Mucosa of descending colon (tissue), 3 donors: ENCODE measurements around the gene SLC9A3. TPM values are rescaled to one million over a fixed set of nuclear protein-coding genes. Genes with fewer than 3 reads are reported as not detected.
A peak's percentile ranks its signal among the peaks of the same experiment; 100 is the strongest.

Experiments used
- ATAC-seq: fragments of 200-7000 bp; cut with Tn5 transposase; one replicate; pipeline ENCODE4 v1.9.1; 2020; ENCODE audit warnings: mild to moderate bottlenecking, moderate library complexity
- DNase-seq, 3 donors: peaks; one replicate each; pipeline ENCODE4 v3.0.0-alpha.2; 2020
- H3K36me3 ChIP-seq: fragments of 200-600 bp; one replicate; pipeline ENCODE4 v1.8.0; 2021; ENCODE audit warnings: low read depth, mild to moderate bottlenecking
- H3K4me1 ChIP-seq: fragments of 200-600 bp; one replicate; pipeline ENCODE4 v1.8.0; 2021; ENCODE audit warnings: low read depth, mild to moderate bottlenecking
- H3K4me3 ChIP-seq: fragments of 200-600 bp; one replicate; pipeline ENCODE4 v1.8.0; 2021; ENCODE audit warnings: mild to moderate bottlenecking
- H3K9me3 ChIP-seq: fragments of 200-600 bp; one replicate; pipeline ENCODE4 v1.8.0; 2021; ENCODE audit warnings: mild to moderate bottlenecking
- intact Hi-C, 2 donors: fragments of 100-400 bp; cut with DNase I in 1 of 2; cut with micrococcal nuclease in 1 of 2; formaldehyde crosslinking; loops; one replicate each; pipeline versions ENCODE4 v1.11.0 to v1.11.1; 2022; cut with DNase I, micrococcal nuclease
- total RNA-seq, 3 donors: library from RNA; stranded (reverse); fragmentation: NEBNext Ultra II Directional in 2 of 3; extraction: Animal tissue kit (Norgen Biotek cat#: 25700) in 2 of 3; gene quantifications; one replicate each; pipeline versions ENCODE4 v1.2.1 to v1.2.4, GENCODE V29; 2021 to 2023
- TF ChIP-seq, protein P1 (sequence below): fragments of 200-600 bp; IDR thresholded peaks from one replicate; pipeline ENCODE4 v1.8.0; 2022; ENCODE audit warnings: antibody characterized with exemption, mild to moderate bottlenecking
- donor health status: DM: no; HTN: no; CAD: no; lungs with moderate emphysema.
- donor health status: DM: no; HTN: no; CAD: no.
- donor health status: DM: no; HTN: yes; CAD: no.

SLC9A3 gene
- total RNA-seq, 3 donors from 2014 or later, result 29.2 to 272 (median 77.7) TPM

DNA sequence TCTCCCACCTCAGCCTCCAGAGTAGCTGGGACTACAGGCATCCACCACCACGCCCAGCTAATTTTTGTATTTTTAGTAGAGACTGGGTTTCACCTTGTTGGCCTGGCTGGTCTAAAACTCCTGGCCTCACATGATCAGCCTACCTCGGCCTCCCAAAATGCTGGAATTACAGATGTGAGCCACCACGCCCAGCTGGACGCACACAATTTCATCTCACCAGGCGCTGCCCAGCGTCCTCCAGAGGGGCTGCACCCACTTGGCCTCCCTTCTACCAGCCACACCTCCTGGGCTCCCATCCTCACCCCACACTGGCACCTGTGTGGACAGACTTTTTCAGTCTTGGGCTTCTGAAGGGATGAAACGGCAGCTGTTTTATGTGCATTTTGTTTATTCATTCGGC, 85.1 kb downstream of the SLC9A3 start:
- H3K9me3 ChIP-seq, result no peaks in the 10 kb centered on the region
- H3K4me3 ChIP-seq, result no peak overlapping the region
- DNase-seq (no peak), ATAC-seq (no peak)
- TF ChIP-seq, protein P1, sequence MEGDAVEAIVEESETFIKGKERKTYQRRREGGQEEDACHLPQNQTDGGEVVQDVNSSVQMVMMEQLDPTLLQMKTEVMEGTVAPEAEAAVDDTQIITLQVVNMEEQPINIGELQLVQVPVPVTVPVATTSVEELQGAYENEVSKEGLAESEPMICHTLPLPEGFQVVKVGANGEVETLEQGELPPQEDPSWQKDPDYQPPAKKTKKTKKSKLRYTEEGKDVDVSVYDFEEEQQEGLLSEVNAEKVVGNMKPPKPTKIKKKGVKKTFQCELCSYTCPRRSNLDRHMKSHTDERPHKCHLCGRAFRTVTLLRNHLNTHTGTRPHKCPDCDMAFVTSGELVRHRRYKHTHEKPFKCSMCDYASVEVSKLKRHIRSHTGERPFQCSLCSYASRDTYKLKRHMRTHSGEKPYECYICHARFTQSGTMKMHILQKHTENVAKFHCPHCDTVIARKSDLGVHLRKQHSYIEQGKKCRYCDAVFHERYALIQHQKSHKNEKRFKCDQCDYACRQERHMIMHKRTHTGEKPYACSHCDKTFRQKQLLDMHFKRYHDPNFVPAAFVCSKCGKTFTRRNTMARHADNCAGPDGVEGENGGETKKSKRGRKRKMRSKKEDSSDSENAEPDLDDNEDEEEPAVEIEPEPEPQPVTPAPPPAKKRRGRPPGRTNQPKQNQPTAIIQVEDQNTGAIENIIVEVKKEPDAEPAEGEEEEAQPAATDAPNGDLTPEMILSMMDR, result no peak
- H3K4me1 ChIP-seq, result peaks cover 10% of the 10 kb centered on the region
- no peaks in the 10 kb centered on the region for H3K36me3 ChIP-seq
- intact Hi-C loops, result no loop called here

- DNase-seq, result peak in 1 of 3 donors; percentile 12
- no peak overlapping the region for H3K4me3 ChIP-seq
- no peaks in the 10 kb centered on the region for H3K9me3 ChIP-seq
- TF ChIP-seq, protein P1, result no peak
- no peaks in the 10 kb centered on the region for H3K36me3 ChIP-seq
- no peak for ATAC-seq
- peaks cover 5% of the 10 kb centered on the region for H3K4me1 ChIP-seq
- intact Hi-C loops, result no loop called here
These were observed 85.7 kb downstream of the SLC9A3 start for GRCh38 chr5:438481-438981.

DNA sequence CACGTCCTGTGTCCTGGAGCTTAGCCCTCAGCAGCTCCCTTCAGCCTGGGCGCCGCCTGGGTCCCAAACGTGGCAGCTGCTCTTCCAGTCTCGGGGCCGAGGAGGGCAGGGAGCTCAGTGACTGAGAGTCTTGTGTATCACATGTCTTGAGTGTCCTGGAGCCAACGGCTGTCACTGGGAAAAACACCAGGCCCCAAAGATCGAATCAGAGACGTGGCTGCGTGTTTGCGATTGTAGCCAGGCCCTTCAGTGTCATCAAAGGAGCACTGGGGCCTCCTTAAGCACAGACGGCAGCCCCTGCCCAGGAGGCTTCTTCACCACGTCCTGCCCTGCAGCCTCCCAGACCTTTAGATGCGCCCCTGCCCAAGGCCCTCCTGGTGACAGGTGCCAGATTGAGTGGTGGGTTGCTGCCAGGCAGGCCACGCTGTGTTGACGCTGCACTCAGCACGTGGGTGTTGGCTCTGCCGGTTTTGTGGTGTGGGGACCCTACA, 86.9 kb downstream of the SLC9A3 start:
- TF ChIP-seq, protein P1, result no peak
- H3K4me3 ChIP-seq, result no peak overlapping the region
- no peaks in the 10 kb centered on the region for H3K36me3 ChIP-seq
- no peaks in the 10 kb centered on the region for H3K9me3 ChIP-seq
- H3K4me1 ChIP-seq, result peaks cover 3% of the 10 kb centered on the region
- intact Hi-C loops, result no loop called here
- DNase-seq (peak in 1 of 3 donors; percentile 44), ATAC-seq (no peak)

- Histone ChIP-seq H3K36me3 (no peaks in the 10 kb centered on the region), H3K4me1 (no peaks in the 10 kb centered on the region), H3K4me3 (no peak overlapping the region), H3K9me3 (no peaks in the 10 kb centered on the region)
- intact Hi-C loops, result no loop called here
- TF ChIP-seq, protein P1, result no peak
- DNase-seq (peak in 1 of 3 donors; percentile 27), ATAC-seq (no peak)
These were observed 87.6 kb downstream of the SLC9A3 start for GRCh38 chr5:436641-436975.

GRCh38 chr5:435961-436640, 88.1 kb downstream of the SLC9A3 start:
- Histone ChIP-seq H3K4me1 (peaks cover 3% of the 10 kb centered on the region), H3K36me3 (no peaks in the 10 kb centered on the region), H3K4me3 (no peak overlapping the region), H3K9me3 (no peaks in the 10 kb centered on the region)
- intact Hi-C loops, result no loop called here
- TF ChIP-seq, protein P1, result no peak
- DNase-seq, result peak in 2 of 3 donors; percentile 38 to 46
- ATAC-seq, result peak; percentile 61
